PC-3 (cell line): ENCODE results near the gene SHCBP1L.

Experiments
- EZH2 ChIP-seq: fragments of 300-600 bp; sonication (generic); IDR thresholded peaks from one replicate; pipeline ENCODE4 v1.6.1; 2017; ENCODE audit warnings: antibody characterized with exemption, mild to moderate bottlenecking, low read length; ENCODE audit not compliant: unreplicated experiment
- EZH2phosphoT487 ChIP-seq: fragments of 300-600 bp; sonication (generic); IDR thresholded peaks from 2 replicates; pipeline ENCODE4 v1.6.1; 2018; ENCODE audit warnings: mild to moderate bottlenecking, antibody characterized with exemption, low read length, borderline replicate concordance

DNA sequence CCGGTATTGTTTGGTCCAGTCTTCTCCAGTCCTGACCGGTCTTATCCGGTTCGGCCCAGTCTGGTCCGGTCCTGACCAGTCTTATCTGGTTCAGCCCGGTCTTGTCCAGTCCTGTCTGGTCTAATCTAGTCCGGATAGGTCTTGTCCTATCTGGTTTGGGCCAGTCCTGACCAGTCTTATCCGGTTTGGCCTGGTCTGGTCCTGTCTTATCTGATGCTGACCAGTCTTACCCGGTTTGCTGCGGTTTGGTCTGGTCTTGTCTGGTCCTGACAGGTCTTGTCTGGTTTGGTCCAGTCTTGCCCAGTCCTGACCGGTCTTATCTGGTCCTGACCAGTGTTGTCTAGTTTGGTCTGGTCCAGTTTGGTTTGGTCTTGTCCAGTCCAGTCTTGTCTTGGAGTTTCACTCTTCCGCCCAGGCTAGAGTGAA lies 83.7 kb downstream of the SHCBP1L start:
- TF ChIP-seq EZH2 (no peak), EZH2phosphoT487 (no peak)
